ENCODE data around the gene H19. TPM values are rescaled to one million over a fixed set of nuclear protein-coding genes. Genes with fewer than 3 reads are reported as not detected.

The H19 gene
- total RNA-seq, 3 donors from 2014 or later = 5.8 to 59.3 (median 13.5) TPM

GRCh38 chr11:1990872-1991578 is 6.6 kb downstream of the H19 start:
- H3K36me3 ChIP-seq (ENCODE audit: low read depth) = no peaks in the 10 kb centered on the region
- H3K4me3 ChIP-seq = no peak overlapping the region
- intact Hi-C loops (cut with DNase I, micrococcal nuclease) = no loop called here
- no peak for DNase-seq
- no peak for TF ChIP-seq CTCF (IDR thresholded peaks at IDR 0.05)
- no peak for ATAC-seq
- H3K4me1 ChIP-seq (ENCODE audit: low read depth) = no peaks in the 10 kb centered on the region
- H3K9me3 ChIP-seq = no peaks in the 10 kb centered on the region

GRCh38 chr11:1989953-1990352 is 7.7 kb downstream of the H19 start:
- DNase-seq (no peak), ATAC-seq (no peak)
- no peaks in the 10 kb centered on the region for H3K4me1 ChIP-seq (ENCODE audit: low read depth)
- H3K36me3 ChIP-seq (ENCODE audit: low read depth) = no peaks in the 10 kb centered on the region
- TF ChIP-seq CTCF (IDR thresholded peaks at IDR 0.05) = no peak
- H3K4me3 ChIP-seq = no peak overlapping the region
- no peaks in the 10 kb centered on the region for H3K9me3 ChIP-seq
- intact Hi-C loops (cut with DNase I, micrococcal nuclease) = no loop called here

- Histone ChIP-seq H3K36me3 (ENCODE audit: low read depth) (no peaks in the 10 kb centered on the region), H3K4me1 (ENCODE audit: low read depth) (no peaks in the 10 kb centered on the region), H3K9me3 (no peaks in the 10 kb centered on the region), H3K4me3 (no peak overlapping the region)
- intact Hi-C loops (cut with DNase I, micrococcal nuclease) = no loop called here
- no peak for ATAC-seq
- DNase-seq = peak in 1 of 3 donors; percentile 11
- no peak for TF ChIP-seq CTCF (IDR thresholded peaks at IDR 0.05)
Measured at GRCh38 chr11:1988667-1989317, 8.8 kb downstream of the H19 start.

GRCh38 chr11:1988174-1988573 is 9.5 kb downstream of the H19 start:
- ATAC-seq = no peak
- Histone ChIP-seq H3K9me3 (no peaks in the 10 kb centered on the region), H3K4me3 (no peak overlapping the region), H3K36me3 (ENCODE audit: low read depth) (no peaks in the 10 kb centered on the region), H3K4me1 (ENCODE audit: low read depth) (no peaks in the 10 kb centered on the region)
- no peak for TF ChIP-seq CTCF (IDR thresholded peaks at IDR 0.05)
- no peak for DNase-seq
- intact Hi-C loops (cut with DNase I, micrococcal nuclease) = no loop called here

- intact Hi-C loops (cut with DNase I, micrococcal nuclease) = no loop called here
- H3K9me3 ChIP-seq = no peaks in the 10 kb centered on the region
- no peak for DNase-seq
- TF ChIP-seq CTCF (IDR thresholded peaks at IDR 0.05) = no peak
- no peak for ATAC-seq
- H3K4me1 ChIP-seq (ENCODE audit: low read depth) = no peaks in the 10 kb centered on the region
- H3K36me3 ChIP-seq (ENCODE audit: low read depth) = no peaks in the 10 kb centered on the region
- H3K4me3 ChIP-seq = no peak overlapping the region
Measured at GRCh38 chr11:1987024-1987423, 10.6 kb downstream of the H19 start.
